GM18505 (cell line): Measurements from ENCODE around the gene ECHDC3.

Source experiments
- ATAC-seq: cut with Tn5 transposase; IDR thresholded peaks from one replicate; pipeline ENCODE4 v1.9.1; 2021; ENCODE audit not compliant: unreplicated experiment
- POLR2A ChIP-seq: IDR thresholded peaks from 4 replicates; pipeline ENCODE4 v1.6.1; 2011; ENCODE audit warnings: borderline replicate concordance; ENCODE audit not compliant: insufficient read depth, insufficient read length; ENCODE audit errors: extremely low read depth

ECHDC3 gene

DNA sequence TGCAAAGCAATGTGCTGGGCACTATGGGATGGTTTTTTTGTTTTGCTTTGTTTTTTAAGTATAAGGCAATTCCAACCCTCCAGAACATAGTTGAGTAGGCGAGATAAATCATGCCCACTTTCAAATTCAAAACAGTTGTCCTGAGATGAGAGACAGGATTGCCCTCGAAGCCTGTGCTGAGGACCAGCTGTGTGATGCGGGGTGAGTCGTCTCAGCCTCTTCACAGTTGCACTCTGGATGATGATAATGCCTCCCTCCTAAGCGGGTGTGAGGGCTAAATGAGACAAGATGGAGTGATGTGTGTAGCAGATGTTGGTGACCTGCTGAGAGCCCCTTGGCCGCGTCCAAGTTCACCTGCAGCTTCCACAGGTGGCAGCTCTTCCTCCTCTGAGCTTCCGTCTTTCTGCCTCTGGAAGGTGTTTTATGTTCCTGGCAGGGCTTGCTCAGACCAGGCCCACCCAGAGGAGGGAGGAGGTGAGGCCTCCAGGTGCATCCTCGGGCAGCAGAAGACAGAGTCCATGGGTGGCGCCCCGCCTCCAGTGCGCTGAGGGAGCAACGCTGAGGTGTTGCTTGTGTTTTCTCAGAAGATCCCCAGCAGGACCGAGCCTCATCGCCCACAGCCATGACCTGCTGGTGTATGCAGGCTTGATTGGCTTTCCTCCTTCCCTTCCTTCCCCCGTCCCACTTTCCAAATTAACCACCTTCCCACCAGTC is 30.6 kb downstream of the ECHDC3 start:
- no peak for ATAC-seq
- no peak for TF ChIP-seq POLR2A

DNA sequence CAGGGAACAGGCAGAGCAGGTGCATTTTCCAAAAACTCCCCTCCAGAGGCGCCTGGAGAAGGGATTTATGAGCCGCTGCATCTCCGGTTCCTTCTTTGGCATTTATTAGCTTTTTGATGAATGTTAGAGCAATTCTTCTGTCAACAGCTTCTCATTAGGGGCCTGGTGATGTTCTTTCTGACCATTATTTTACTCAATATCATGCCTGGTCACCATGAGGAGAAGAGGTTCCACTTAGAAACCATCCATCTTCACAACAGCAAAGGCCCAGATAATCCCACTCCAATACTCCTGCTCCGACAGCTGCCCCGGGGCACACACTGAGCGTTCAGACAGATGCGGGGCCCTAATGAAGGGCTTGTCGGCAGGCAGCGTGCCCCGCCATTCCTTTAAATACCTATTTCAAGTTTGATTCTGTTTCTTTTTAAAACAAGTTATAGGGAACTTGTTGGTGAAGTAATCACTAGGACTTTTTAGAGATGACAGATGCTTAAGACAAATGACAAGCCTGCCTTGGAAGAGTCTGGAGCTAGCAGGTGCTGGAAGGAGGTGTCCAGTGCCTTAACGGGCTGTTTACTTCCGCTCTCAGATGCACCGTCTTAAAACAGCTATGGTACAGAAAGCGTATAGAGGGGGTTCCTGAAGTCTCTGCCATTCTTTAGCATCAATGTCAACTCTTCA is 31.7 kb downstream of the ECHDC3 start:
- TF ChIP-seq POLR2A: no peak
- ATAC-seq: no peak

DNA sequence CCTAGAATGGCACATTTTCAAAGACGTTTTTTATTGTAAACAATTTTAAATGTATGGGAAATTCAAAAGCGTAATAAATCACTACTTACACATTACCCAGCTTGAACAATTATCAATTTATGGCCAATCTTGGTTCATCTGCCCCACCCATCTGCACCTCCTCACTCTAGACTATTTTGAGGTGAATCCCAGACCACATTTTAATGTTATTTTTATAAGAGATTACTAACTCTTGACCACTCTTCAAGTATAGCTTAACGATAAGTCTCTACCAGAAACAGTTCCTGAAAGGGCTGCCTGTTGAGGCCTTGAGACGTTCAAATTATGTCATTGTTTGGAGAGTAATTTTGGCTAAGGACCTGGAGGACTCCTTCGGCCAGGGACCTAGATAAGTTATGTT is 33.2 kb downstream of the ECHDC3 start:
- no peak for TF ChIP-seq POLR2A
- ATAC-seq: no peak

DNA sequence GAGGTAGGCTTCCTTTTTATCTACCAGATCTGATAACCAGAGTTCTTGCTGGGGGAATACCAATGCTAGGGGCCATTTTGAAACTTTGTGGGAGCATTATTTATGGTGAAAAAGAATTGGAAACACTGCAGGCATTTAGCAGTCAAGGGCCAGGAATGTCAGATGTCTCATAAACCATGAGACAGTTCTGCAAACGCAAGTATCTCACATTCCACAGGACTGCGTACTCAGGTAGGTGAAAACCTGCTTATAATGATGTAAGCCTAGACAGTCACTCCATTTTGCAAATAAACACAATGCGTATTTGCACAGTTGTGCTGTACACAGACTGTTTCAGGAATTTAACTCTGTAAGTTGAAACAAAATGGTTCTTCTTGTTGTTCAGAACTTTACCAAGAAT is 33.9 kb downstream of the ECHDC3 start:
- no peak for TF ChIP-seq POLR2A
- no peak for ATAC-seq

DNA sequence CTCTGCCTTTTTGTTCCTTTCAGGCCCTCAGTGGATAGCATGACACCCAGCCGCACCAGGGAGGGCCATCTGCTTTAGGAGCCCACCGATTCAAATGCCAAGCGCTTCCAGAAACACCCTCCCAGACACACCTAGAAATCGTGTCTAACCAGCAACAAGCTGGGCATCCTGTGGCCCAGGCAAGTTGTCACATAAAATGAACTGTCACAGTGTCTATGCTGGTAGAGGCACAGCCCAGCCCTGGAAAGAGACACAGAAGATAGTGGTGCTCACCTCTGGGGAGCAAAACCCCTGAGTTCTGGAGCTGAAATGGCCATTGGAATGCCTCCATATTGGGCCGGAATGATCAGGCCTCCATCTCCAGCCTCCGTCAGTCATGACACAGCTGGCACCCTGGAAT is 38.9 kb downstream of the ECHDC3 start:
- TF ChIP-seq POLR2A: no peak
- ATAC-seq: no peak

DNA sequence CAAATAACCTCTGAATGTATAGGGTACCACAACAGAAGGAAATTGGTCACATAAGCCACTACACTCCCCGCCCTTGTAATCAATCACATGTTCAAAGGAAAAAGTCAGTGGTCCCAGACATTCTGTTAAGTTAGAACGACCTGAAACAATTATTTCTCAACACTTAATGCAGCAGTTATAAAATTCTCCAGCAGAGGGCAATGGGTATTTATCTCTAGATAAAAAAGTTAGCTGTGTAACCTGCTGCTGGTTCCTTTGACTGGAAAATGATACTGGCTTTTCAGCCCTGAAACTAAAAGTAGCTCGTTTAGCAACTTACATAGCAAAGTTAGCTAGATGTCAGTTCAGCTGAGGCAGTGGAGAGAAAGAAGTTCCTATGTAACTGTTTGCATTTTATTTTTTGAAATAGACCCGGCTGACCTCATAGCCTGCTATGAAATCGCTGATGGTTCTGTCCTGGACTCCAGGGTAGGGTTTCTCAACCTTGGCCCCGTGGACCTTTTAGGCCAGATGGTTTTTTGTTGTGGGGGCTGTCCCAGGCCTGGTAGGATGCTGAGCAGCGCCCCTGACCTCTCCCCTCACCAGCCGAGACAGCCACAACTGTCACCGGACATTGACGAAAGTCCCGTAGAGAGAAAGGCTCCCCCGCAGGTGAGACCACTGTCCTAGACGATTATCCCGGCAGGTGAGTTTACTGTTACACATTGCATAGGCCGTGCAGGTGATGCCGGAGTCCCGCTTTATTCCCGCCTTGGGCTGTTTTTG is 40.8 kb downstream of the ECHDC3 start:
- no peak for ATAC-seq
- no peak for TF ChIP-seq POLR2A

DNA sequence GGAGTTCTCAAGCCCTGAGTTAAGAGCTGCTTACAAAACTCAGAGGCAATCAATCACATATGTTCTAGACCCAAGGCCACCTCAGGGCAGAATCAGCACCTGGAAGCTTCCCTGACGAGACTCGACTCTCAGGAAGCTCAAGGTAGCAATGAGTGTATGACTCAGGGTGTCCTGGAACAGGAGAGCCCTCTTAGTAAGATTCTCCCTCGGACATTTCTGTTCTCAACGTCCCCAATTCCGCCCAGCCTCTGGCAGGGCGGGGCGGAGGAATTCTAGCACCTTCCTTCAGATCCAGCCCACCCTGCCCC is 41.3 kb downstream of the ECHDC3 start:
- TF ChIP-seq POLR2A: no peak

DNA sequence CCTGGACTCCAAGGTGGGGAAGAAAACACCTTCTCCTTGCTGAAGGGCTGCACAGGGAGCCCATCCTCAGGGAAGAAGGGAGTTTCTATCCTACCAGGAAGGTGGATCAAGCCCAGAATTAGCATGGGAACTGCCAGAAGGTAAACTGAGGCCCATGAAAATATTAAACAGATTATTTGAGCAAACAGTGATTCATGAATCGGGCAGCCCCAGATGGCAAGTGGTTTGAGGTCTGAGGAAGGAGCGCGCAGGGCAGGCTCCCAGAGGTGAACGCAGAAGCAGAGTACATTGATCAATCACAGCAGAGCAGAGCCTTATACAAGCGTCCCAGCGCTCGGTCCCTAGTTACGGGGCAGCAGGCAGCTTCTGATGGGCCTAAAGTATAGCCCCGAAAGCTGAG is 45.2 kb downstream of the ECHDC3 start:
- no peak for ATAC-seq
- no peak for TF ChIP-seq POLR2A

More for the DNA sequence above, 41.3 kb downstream of the ECHDC3 start:
- no peak for ATAC-seq

DNA sequence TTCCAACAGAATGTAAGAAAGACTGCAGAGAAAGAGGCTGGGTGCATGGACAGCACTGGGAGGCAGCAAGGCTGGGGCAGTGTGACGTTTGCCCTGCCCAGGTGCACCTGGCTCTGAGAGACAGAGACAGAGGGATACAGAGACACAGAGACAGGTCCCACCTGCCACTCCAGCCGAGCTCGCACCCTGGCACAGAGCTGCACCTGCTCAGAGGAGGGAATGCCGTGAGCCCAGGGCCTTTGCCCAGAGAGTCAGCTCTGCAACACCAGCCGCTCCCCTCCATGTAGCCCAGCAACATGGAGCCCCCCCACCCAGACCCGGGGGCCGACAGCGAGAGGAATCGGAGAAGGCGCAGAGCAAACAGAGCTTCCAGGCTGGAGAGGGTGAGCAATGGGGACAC is 45.7 kb downstream of the ECHDC3 start:
- no peak for ATAC-seq
- no peak for TF ChIP-seq POLR2A

DNA sequence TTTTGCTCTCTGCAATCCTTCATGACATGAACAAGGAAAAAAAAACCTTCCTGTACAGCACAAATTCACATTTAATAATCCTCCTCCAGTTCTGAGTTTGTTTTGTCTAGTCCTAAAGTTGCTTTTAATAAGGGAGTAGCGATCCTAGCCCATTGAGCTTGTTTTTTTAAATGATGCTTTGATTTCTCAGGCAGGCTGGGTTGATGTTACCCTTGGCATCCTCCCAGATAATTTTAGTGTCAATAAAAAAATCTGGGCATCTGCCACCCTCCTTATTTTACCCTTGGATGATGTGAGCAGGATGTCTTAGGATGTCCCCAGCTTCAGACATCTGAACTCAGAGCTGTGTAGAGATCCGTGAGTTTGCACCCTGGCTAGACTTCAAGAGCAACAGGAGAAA is 47.1 kb downstream of the ECHDC3 start:
- no peak for TF ChIP-seq POLR2A
- no peak for ATAC-seq

DNA sequence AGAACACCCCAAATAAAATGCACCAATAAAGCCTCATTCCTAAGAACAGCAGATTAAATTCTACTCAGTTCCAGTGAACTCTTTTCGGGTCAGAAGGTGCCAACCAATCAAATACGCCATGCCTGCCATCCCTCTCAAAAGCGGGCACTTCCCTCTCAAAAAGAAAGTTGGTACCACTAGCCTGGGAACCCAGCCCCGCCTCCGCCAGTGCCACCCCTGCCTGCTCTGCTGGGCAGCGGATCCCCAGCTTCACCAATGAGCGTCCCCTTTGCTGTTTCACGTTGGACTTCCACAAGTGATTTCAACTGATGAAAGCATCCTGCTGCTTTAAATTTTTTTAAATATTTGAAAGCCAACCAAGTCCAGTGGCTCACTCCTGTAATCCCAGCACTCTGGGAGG is 47.8 kb downstream of the ECHDC3 start:
- TF ChIP-seq POLR2A: no peak
- ATAC-seq: no peak

DNA sequence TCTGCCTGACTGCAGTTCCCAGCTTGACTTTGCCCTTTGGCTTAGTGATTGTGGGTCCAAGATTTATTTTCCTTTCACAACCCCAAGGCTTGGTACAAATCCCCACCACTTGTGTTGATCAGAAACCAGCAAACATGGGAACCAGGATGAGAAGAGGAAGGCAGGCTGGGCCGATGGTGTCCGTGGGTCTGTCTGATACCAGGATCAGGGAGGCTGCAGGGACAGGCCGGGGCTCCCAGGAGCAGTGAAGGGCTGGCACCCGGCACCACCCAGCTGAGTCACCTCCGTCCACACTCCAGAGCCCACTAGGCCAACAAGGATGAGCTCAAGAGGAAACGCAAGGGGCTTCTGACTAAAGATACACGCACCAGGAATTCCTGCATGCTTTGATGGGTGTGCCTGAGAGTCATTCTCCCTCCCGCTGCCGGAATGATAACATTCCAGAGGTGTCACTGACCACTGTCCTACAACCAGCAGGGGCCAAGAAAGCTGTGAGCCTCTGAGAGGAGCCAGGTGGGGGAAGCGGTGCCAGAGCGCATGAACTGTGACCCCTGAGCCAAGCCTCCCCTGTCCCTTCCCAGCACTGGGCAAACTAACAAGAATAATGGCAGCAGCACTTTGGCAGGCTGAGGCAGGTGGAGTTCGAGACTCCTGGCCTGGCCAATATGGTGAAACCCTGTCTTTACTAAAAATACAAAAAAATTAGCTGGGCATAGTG is 51.7 kb downstream of the ECHDC3 start:
- ATAC-seq: no peak

DNA sequence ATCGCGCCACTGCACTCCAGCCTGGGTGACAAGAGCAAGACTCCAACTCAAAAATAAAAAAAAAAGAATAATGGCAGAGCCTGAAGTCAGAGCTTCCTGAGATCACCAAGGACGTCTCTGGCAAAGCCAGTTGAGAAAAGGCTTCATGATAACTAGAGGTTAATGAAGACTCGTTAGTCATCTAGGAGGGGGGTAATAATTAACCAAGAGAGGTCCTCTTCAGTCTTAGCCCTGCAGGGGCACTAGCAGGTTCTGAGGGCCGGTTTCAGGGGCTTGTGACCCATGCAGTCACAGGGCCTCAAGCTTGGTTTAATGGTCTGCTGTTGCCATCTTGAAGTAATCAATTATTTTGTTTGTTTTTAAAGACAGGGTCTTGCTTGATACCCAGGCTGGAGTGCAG is 52.4 kb downstream of the ECHDC3 start:
- no peak for ATAC-seq
- no peak for TF ChIP-seq POLR2A

More for the DNA sequence above, 51.7 kb downstream of the ECHDC3 start:
- no peak for TF ChIP-seq POLR2A
